ENCODE results near the gene MAP2K1.

Gene MAP2K1

DNA sequence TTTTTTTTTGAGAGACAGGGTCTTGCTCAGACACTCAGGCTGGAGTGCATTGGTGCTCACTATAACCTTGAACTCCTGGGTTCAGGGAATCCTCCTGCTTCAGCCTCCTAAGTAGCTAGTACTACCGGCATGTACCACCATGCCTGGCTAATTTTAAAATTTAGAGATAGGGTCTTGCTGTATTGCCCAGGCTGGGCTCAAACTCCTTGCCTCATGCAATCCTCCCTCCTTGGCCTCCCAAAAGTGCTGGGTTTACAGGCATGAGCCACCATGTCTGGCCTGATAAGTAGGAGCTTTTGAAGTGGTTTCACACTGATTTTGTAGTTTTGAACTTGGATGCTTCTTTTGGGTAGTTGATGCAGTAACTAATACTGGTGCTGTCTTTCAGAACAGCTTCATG is 7.8 kb downstream of the MAP2K1 start:
- DNase-seq, result no peak

DNA sequence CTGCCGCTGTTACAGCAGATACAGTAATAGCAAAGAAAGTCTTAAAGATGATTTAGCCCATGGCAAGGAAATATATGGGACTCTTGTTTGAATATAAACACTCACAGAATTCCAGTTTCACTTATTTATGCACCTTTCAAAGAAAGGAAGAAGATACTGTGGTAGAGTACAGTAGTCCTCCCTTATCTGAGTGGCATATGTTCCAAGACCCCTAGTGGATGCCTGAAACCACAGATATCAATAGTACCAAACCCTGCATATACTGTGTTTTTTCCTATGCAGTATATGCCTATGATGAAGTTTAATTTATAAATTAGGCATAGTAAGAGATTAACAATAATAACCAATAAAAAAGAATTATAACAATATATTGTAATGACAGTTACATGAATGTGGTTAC is 8.2 kb downstream of the MAP2K1 start:
- DNase-seq, result no peak

DNA sequence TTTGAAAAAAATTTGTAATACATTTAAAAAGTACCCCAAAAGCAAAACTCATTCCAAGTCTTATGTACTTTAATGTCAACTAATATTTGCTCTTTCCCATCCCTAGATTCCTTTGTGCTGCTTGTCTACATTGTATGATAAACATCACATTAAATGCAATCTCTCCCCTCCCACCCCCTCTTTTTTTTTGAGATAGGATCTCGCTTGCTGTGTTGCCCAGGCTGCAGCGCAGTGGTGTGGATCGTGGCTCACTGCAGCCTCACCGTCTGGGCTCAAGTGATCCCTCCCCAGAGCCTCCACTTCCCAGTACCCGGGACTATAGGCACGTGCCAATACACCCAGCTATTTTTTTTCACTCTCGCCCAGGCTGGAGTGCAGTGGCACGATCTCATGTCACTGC is 12.6 kb downstream of the MAP2K1 start:
- DNase-seq, result no peak

DNA sequence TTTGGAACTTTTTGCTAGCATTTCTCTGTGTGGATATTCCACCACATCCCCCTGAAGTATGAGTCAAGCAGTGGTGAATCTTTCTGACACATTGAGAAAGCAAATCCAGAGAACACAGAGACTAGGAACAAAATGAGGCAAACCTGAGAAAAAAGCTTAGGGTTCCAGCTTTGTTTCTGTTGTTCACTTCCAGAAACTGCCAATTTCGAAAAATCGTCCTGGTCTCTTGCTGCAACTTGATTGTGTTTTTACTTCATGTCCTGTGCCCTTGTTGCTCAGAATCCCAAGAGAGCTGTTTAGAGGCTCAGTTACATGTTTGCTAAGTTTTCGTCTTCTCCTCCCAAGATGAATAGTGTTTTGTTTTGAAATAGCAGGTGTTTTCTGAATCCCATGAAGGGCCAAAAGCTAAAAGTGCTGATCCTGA is 13.7 kb downstream of the MAP2K1 start:
- DNase-seq, result no peak

DNA sequence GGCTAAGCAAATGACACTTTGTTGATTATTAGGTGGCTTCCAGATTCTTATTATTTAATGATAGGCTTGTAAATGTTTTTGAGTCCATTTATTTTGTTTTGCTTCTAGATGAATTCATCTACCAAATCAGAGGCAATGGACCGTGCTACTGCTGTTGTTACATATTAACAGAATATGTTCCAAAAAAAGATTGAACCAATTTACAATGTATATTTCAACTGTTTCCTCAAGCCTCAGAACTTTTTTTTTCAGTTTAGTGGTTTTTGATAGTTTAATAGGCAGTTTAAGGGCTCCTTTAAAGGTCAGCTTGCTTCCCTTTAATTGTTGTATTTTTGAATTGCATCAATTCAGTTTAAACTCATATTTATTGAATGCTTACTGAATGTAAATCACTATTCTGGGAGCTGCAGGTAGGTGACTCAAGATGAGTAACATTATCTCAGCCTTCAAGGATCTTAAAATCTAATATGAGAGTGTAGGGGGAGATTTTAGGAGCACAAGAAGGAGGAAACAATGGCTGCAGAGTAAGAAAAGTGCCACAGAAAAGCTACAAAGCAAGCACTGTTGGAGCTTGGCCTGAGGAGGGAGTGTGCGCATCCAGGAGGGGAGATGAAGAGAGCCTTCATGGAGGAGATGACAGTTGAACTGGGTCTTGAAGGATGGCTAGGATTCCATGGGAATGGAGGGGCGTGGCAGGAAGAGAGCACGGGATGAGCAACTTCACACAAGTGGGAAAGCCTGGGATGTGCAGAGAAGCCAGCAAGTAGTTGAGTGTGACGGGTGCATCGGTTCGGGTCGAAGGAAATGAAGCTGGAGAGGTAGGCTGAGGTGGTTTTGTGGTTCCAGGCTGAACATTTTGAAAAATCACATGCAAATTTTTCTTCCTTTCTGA is 14.7 kb downstream of the MAP2K1 start:
- no peak for DNase-seq

DNA sequence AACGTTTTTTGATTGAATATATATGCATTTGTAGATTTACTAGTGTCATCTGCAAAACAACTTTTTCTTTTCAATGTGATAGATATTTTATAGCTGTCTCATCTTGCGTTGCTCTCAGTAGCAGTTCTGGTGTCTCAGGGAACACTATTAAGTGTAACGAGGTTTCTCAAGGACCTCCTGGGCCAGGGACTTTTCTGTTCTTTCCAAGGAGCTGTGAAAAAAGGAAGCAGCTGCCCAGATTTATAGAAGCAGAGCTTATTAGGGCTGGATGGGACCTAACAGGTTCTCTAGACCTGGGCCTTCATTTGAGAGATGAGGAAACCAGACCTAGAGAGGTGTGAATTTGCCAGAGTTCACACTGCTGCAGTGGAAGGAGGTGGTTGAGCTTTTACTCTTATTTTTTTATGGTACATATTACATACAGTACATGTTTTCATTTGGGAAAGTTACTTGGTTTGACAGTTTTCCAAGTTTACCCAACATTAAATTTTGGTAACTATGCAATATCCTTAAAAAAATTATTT is 16.1 kb downstream of the MAP2K1 start:
- DNase-seq, result no peak

DNA sequence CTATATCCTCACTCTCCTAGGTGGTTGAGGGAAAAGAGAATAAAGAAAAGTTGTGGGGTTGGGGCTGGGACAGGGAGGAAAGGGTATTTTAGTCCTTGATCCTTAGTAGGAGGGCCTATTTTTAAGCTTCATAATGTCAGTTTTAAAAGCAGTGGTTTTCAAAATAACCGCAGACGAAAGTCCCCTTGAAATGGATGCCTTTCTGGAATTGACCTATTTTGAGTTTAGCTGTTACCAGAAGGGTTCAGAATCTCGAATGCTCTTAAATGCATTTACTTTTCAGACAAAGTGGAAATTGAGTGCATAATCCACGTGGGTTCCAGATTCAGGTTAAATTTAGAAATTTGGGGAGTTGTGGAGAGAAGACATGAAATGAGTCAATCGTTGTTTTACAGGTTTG is 16.6 kb downstream of the MAP2K1 start:
- no peak for DNase-seq

DNA sequence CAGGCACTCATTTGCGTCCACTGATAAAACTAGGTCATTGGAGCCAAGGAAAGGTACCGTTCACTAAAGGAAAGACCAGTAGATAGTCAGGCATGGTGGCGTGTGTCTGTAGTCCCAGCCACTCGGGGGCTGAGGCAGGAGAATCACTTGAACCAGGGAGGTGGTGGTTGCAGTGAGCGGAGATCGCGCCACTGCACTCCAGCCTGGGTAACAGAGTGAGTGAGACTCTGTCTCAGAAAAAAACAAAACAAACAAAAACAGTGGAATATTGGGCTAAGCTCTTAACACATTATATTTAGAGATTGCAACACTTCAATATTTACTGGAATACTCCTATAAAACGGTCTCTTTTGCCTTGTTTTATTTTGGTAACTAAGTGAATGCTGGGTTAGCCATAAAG is 17.4 kb downstream of the MAP2K1 start:
- DNase-seq, result no peak

DNA sequence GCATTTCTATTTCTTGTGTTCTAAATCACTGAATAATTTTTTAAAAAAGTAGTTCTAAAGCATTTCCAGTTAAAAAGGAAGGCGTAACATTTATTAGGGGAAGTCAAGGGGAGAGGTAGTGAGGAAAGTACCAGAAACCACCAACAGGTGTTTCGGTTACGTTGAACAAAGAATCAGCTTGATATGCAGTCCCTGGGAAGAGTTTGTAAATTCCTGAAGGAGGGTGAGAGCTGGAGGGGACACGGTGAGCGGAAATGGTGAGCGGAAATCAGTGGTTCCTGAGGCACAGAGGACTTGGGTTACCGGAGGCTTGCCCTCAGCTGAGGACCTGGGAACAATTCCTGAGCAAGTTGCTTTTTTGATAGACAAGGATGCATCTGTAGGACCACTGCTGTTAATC is 17.8 kb downstream of the MAP2K1 start:
- no peak for DNase-seq

DNA sequence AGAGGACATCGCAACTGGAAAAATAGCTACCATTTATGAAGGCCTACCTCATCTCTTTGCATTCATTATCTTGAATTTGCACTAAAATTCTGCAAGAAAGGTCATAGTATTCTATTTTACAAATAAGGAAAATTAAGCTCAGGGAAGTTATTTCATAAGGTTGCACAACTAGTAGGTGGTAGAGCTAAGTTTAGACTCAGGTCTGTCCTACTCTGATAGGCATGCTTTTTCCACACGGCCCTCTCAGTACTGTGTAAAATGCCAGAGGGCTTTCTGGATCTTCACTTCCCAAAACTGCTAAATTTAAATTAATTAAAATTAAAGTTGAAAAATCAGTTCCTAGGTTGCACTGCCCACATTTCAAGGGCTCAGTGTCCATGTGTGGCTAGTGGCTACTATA is 18.3 kb downstream of the MAP2K1 start:
- no peak for DNase-seq

DNA sequence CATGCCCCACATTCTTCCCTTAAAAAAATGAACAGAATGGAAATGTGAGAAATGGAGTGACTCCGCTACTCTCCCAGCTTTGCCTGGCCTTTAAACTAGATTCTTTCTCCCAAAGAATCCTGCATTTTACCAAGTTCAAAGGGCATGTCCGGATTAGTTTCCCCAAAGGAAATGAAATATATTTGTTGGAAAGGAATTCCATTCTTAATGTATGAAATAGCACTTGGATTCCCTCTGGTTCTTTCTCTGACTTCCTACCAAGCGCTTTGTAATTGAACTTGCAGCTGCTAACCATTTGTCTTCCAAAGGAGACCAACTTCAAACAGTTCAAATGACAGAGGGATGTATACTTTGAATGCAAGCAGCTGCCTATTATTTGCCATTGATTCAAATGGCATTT is 18.9 kb downstream of the MAP2K1 start:
- DNase-seq, result no peak

DNA sequence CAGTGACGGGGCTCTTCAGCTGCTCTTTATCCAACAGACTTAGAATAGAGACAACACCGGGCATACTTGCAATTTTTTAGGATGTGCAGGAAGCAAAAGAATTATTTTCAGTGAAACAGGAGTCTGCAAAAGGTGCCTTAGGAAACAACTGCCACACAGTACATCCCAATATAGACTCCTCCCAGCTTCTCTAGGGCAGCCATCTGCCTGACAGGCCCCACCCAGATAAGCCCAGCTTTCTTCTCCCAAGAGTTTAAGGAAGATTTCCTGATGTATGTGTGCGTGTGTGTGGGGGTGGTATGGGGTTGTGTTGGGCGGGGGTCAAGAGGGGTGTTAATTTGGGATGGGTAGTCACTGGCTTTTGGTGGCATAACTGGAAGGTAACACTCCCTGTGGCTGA is 21.5 kb downstream of the MAP2K1 start:
- no peak for DNase-seq

DNA sequence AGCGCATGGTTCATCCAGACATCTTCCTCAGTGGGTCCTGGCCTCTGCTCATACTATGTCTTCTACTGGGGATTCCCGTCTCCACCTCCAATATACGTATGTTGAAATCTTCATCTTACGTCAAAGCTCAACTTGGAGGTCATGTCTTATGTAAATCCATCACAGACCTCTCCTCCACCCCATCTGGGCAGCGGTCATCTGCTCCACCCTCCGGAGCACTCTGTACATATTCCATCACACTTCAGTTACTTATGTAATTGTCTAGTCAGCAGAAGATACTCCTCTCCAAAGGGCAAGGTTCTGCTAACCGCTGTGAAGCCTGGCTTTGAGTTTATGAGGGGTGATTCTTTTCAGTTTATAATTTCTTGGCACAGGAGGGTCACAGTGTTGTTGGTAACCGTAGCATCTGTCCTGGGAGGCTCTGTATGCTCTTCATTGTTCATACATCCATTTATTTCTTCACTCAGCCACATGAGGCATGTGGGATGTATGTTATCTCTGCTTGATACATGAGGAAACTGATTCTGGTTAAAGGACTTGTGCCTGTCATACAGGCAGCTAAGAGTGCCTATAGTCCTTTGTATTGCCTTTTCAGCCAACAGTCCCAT is 22.1 kb downstream of the MAP2K1 start:
- DNase-seq, result no peak

DNA sequence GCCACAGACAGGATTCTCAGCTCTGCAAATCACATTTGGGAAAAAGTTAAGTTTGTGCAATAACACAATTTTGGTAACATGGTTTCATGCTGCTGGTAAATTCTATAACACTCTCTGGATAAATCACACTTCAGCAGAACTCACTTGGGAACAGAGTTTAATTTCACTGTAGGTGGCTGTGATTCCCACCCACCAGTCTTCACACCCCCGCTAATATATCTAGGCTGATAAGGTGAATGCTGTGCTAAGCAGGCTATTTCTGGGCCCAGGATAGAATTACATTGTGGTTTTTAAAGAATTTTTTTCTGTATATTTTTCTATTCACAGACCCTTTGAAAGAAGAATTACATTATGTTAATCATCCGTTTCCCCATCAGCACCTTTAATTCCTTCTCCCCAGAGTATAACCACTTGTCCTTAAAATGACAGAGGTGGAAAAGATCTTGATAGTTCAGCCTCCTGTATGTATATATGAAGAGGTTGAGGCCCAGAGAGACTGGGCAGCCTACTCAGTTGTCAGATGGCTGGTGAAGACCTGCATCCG is 22.9 kb downstream of the MAP2K1 start:
- DNase-seq, result no peak

DNA sequence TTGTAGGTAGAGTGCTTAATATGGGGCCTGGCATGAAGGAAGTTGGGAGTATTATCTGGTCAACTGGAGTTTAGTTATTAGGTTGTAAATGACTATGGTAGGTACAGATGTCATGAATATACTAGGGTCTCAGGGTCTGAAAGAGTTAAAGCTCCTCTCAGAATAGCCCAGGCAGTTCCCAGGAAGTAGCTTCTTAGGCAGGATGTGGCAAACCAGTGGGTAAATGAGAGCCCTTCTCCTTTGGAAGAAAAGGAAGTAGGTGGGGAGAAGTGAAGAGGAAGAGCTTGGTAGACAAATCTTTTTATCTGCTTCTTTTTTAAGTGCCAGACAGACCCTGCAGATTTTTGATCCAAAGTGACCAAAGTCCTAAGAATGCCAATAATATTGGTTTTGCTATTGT is 24.5 kb downstream of the MAP2K1 start:
- DNase-seq, result no peak

DNA sequence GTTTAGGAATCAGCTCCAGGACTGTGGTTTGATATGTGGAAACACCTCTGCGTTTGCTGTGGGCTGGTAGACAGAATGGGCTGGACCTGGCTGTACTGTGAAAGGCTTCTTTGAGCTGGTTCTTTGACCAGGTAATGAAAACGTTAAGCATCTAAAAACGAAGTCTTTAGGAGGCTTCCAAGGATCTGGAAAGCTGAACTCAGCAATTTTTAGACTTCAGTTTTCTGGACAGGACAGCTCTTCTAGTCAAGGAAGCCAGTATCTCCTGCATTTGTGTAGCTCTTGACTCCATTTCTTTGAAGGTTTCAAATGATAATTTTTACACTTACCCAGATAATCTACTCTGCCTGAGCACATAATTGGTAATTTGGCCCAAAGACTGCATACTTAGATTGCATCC is 25.5 kb downstream of the MAP2K1 start:
- DNase-seq, result no peak

DNA sequence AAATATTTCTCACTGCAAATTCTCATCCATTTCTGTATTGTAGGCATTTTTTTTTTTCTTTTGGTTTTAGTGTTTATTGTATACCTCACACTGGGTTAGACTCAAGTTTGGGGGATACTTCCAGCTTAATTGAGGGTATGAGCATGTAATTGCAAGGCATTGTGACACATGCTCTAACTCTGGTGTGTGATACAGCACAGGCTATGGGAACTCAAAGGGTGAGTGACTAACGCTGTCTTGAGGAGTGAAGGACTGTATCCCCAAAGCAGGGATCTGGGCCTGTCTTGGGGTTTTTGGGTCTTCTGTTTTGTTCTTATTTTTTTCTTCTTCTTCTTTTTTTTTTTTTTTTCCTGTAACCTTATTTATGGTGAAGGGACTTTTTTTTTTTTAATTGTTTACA is 26.9 kb downstream of the MAP2K1 start:
- DNase-seq, result no peak

DNA sequence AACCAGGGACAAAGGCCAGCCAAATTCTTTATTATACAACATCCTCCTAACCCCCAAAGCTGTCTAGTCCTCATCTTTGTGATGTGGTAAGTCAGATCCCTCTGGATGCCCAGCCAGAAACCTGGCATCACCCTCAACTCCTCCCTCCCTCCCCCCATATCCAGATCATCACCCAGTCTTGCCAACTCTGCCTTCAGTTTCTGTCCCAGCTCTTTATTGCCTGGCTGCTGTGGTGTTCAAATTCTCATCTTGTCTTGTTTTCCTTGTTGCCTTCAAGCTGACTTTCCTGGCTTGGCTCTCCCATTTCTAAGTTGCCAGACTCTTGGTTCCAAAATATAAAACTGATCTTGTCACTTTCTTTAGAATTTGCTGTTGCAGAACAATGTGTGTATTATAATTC is 28.6 kb downstream of the MAP2K1 start:
- DNase-seq, result no peak

DNA sequence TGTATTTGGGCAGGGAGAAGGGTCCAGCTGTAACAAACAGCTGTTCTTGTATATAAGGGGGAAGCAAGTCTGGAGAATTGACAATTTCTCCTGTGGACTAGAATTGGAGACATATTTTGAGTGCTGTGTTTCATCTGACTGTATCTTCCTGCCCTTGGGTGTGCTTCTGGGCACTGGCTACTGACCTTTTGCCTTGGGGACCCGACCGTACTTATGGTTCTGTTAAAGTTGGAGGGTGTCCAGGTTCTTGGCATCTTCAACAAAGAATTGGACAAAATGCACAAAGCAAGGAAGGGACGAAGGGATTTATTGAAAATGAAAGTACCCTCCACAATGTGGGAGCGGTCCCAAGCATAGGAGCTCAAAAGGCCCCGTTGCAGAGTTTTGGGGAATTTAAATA is 31.0 kb downstream of the MAP2K1 start:
- no peak for DNase-seq

DNA sequence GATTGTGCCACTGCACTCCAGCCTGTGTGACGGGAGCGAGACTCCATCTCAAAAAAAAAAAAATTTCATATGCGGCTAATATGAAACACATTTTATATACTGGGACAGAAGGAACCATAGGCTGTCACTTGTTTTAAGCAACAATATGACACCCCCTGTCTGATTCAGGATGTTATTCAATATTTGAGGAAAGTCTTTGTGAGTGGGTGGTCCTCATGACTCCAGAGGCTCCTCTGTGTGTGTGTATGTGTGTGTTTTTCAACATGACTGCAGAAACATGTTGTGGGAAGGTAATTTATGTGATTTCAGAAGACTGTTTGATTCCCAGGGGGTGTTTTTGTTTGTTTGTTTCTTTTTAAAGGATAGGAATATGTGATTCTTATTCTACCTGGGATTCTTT is 32.8 kb downstream of the MAP2K1 start:
- no peak for DNase-seq

DNA sequence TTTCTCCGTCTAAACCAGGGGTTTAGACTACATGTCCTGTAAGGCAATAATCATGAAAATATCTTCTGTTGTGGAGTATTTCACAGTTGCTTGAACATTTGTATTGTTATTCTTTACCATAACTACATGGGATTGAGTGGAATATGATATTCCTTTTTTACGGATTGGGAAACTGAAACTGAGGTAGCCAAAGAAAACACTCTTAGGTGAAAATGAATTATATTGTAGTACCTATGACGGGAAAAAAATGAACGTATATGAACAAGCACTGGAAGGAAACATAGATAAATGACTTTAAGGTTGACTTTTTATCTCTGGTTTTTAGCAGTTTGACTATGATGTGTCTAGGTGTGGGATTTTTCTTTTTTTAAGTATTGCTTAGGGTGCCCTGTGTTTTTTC is 35.6 kb downstream of the MAP2K1 start:
- DNase-seq, result no peak

DNA sequence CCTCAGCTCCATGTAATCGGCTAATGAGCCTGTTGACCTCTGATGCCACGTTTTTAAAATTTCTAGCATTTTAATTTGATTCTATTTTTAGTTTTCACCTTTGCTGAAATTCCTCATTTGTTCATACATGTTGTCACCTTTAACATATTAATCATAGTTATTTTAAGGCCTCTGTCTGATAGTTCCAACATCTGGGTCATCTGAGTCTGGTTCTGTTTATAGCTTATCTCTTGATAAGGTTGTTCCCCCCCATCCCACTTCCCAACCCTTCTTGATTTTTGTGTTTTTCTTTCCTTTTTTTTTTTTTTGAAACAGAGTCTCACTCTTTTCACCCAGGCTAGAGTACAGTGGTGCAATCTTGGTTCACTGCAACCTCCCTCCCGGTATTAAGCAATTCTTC is 36.4 kb downstream of the MAP2K1 start:
- DNase-seq, result no peak

DNA sequence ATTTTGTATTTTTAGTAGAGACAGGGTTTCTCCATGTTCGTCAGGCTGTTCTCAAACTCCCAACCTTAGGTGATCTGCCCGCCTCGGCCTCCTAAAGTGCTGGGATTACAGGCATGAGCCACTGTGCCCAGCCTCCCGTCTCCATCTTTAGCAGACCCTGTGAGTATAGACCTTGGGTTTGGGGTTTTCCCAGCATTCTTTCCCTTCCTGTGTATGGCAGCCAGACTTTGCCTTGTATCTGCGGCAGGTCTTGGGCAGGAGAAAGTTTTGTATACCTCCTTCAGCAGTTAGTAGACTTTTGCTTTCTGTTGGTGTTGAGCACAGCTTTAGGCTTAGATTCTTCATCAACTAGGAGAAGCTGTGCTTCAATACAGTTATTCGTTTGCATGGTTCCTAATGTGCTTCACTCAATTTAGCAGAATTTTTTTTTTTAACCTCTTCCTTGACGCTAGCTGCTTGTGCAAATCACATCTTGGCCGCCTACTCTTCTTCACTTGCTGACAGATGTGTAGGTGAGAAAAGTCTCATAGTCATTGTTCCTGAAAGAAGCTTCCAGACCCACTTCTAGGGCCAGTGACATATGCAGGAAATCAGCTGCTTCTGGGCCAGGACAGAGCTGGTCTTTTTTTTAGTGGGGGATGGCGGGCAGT is 38.4 kb downstream of the MAP2K1 start:
- no peak for DNase-seq

DNA sequence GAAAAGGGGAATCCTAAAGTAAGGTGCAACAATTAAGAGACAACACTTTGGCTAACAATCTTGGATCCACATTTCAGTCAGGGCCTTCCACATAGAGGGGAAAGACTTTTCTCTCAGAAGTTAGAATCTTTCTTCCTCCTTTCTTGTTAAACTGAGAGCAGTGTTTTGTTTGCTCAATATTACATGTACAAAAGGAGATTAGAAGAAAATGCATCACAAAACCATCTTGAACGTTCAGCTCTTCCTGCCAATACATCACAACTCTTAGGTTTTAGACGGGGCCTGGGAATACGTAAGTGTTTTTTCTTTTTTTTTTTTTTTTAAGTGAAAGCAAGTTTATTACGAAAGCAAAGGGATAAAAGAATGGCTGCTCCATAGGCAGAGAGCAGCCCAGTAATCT is 39.1 kb downstream of the MAP2K1 start:
- DNase-seq, result no peak

Data from NCI-H2029 treated with DMSO at 0.1 percent for 48 hours (cell line).